CD4-positive, alpha-beta T cell treated with Interleukin-6 for 4 hours (primary cell): ENCODE data around the gene FAM117A.
"Not testable (repeated sequence)": the region's sequence is repeated elsewhere in the genome, so short reads cannot be mapped to it uniquely, and the experiment has no call there.

Experiments used
- DNase-seq: peaks from one replicate; pipeline ENCODE4 v3.0.0-alpha.2; 2020; ENCODE audit warnings: mixed read lengths

Gene FAM117A

DNA sequence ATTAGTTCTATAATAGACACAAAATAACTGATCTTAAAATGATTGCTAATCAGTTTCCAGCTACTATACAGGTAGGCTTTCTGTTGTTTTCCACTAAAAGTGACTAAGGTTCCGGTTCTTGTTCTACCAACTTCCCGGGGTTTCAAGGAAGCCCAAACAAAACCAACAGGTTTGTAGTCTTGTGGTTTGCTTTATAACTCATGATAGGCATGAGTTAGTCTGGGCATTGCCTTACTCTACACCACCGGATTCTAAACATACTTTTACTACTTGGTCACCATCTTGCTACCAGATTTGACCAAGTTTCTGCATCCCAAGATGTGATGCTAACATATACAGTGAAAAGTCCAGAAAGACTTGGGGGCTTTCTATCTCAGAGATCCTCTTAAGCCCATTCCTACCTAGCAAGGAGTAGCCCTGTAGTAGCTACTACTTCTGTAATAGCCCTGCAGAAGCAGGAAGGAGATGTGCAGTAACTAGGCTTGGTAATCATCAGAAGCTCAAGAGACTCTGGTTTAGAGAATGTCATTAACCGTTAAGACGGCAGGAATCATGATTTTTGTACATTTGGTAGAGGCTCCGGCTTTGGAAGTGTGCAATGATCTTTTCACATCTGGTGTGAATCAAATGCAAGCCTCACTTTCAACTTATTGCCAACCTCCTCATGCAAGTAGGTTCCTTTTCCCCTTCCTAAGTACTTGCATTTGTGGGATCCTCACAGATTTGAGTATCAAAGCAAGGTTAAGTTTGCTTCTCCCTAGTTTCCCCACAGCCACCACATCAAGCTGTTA is 1.6 kb downstream of the FAM117A start:
- no peak for DNase-seq

GRCh38 chr17:49760932-49761558 is 2.9 kb downstream of the FAM117A start:
- DNase-seq, result no peak

- DNase-seq, result no peak
Observed at GRCh38 chr17:49760296-49760695, 3.6 kb downstream of the FAM117A start.

GRCh38 chr17:49759203-49759602 is 4.7 kb downstream of the FAM117A start:
- DNase-seq, result no peak

DNA sequence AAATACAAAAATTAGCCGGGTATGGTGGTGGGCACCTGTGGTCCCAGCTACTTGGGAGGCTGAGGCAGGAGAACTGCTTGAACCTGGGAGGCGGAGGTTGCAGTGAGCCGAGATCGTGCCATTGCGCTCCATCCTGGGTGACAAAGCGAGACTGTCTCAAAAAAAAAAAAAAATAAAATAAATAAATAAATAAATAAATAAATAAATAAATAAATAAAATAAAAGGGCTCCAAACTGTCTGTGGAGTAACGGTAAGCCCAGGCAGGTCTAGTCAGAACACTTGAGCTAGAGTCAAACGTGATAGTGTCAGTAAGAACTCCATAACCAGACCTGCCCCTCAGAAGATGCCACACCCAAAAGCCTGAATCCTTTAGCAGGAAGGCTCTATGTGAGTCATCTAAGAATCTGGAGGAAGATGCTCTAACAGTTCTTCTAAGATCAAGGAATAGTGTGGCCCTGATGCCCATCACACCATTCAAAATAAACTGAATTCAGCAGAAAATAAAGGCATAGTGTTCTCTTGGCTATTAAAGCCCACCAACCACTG is 5.4 kb downstream of the FAM117A start:
- not testable (repeated sequence) for DNase-seq

DNA sequence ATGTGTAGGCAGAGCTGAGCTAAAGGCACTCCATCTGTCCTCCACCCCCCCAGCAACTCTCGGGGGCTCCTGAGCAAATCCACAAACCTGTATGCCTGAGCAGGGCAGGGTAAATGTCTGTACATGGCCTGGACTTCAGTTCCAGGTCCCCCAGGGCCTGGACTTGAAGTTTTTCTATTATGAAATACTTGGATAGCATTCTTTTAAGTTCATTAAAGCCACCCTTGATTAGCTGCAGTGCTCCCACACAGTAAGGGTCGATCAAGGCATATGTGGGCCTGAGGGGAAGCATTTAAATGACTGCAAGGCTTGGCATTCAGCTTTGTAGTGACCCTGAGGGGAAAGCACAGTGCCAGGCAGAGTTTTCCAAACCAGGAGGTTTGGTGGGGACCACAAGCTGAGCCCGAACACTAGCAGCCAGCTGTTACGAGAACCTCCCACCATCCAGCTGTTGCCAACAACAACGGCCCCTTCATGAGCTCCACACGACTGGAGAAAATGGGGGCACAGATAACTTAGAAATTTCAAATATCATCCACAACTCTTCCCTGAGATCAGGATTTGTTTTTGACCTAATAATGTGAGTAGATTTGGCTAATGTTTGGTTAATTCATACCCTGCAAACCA is 6.7 kb downstream of the FAM117A start:
- DNase-seq, result no peak

DNA sequence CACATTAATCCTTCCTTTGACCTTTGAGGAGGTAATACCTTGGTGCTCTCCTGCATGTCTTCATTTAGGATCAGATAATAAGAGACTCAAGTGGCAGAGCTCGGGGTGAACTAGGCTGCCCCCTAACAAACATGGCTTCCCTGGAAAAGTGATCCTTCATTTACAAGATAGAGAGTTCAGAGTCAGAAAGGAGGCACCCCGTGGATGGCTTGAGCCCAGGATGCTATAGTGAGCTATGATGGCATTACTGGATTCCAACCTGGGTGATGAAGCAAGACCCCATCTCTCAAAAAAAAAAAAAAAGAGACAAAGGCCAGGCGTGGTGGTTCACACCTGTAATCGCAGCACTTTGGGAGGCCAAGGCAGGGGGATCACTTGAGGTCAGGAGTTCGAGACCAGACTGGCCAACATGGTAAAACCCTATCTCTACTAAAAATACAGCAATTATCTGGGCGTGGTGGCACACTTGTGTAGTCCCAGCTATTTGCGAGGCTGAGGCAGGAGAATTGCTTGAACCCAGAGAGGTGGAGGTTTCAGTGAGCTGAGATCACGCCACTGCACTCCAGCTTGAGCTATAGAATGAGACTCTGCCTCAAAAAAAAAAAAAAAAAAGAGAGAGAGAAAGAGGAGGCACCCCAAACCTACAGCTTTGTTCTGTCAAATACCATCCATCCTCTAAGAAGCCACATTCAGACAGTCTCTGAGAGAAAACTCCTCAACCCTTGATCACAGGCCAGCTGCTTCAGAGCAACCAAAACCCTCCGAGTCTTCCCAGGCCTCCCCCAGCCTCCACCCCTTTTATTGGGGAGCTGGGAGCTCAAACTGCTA is 7.4 kb downstream of the FAM117A start:
- no peak for DNase-seq

- DNase-seq, result no peak
Observed at GRCh38 chr17:49755663-49756283, 8.2 kb downstream of the FAM117A start.

- DNase-seq, result no peak
Observed at GRCh38 chr17:49753959-49754391, 10.0 kb downstream of the FAM117A start.

- no peak for DNase-seq
Observed at GRCh38 chr17:49752508-49752907, 11.4 kb downstream of the FAM117A start.

GRCh38 chr17:49749730-49750129 is 14.2 kb downstream of the FAM117A start:
- no peak for DNase-seq

- DNase-seq, result peak; percentile 73
Observed at GRCh38 chr17:49748791-49749190, 15.1 kb downstream of the FAM117A start.

DNA sequence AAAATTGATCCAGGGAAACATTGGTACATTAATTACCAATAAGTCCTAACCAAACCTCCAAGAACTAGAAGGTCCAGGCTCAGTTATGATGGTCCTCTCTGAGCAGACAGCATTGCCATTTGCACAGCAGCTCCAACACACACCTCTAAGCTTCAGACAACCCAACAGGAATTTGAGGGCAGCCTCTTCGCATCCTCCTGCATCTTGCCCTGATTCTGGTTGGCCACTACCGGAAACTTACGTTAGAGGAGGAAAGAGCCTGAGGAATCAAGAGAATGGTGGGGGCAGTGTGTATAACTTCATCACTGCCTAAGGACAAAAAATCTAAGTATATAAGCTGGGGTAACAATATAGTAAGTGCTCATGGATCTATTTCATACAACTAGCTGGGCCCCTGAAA is 15.7 kb downstream of the FAM117A start:
- DNase-seq, result peak; percentile 48

DNA sequence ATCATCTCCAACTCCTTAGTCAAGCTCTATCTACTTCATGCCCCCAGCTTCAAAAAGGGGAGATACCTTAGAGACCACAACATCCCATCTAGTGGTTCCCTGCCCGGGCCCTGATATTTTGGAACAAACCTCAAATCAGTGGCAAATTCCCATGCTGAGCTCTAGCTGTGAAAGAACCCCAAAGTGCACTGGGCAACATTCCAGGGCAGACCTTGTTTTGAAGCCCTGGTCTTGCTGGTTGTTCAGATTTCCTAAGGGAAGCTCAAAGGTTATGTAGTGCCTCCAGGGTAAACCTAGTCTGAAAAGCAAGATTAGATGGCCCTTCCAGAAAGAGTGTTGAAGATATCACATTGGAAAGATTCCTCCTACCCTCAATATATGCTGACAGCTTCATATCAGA is 16.3 kb downstream of the FAM117A start:
- no peak for DNase-seq

GRCh38 chr17:49746791-49747490 is 17.0 kb downstream of the FAM117A start:
- peak; percentile 51 for DNase-seq

- no peak for DNase-seq
Observed at GRCh38 chr17:49745175-49746139, 18.5 kb downstream of the FAM117A start.

DNA sequence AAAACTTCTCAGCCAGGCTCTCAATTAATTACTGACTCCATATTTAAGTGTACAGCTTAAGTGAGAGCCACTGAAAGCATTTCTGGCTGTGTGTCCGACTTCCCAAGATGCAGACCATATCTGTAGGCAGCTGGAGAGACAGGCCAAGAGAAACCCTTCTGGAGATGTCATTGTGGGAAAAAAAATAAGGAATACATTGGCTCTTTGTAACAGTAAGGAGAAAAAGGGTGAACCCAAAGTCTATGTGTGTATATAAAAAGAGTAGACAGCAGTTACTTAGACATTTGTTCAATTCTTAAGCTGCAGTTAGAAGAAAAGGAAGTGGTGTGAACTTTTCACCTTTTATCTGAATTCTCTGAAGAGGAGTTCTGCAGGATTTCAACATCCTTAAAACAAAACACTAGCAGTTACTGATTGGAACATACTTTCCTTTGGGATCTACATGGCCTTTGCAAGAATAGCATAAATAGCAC is 21.7 kb downstream of the FAM117A start:
- DNase-seq, result no peak

DNA sequence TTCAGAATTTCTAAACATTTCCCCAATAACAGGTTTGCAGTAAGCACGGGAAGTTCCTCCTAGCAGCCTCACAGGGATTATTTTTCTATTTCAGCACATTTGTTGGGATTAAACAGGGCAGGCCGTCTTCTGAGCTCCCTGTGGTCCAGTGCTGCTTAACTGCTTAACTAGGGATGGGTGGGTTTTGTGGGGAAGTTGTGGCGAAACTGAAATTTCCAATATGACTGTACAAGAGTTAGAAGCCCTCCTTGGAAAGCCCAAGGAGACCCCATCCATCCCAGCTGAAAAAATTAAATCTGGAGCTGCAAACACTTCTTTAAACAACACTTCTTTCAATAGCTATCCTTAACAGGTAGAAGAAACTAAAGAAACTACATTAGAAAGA is 22.2 kb downstream of the FAM117A start:
- DNase-seq, result no peak

- DNase-seq, result no peak
Observed at GRCh38 chr17:49741009-49741691, 22.8 kb downstream of the FAM117A start.
